ENCODE data around the gene CLCN5.

- TF ChIP-seq, protein P1, sequence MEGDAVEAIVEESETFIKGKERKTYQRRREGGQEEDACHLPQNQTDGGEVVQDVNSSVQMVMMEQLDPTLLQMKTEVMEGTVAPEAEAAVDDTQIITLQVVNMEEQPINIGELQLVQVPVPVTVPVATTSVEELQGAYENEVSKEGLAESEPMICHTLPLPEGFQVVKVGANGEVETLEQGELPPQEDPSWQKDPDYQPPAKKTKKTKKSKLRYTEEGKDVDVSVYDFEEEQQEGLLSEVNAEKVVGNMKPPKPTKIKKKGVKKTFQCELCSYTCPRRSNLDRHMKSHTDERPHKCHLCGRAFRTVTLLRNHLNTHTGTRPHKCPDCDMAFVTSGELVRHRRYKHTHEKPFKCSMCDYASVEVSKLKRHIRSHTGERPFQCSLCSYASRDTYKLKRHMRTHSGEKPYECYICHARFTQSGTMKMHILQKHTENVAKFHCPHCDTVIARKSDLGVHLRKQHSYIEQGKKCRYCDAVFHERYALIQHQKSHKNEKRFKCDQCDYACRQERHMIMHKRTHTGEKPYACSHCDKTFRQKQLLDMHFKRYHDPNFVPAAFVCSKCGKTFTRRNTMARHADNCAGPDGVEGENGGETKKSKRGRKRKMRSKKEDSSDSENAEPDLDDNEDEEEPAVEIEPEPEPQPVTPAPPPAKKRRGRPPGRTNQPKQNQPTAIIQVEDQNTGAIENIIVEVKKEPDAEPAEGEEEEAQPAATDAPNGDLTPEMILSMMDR (conservative IDR thresholded peaks at IDR 0.05 in 1 of 2, IDR thresholded peaks at IDR 0.05 in 1 of 2; ENCODE audit: extremely low read depth in 1 of 2, insufficient read depth in 1 of 2, low read depth in 1 of 2, low read length in 2 of 2) = no peak
- TF ChIP-seq EZH2 (IDR thresholded peaks at IDR 0.05; ENCODE audit: borderline replicate concordance, low read length) = no peak
These were observed 180.8 kb downstream of the CLCN5 start for GRCh38 chrX:50103176-50103575.

Data from mammary epithelial cell (primary cell).